Glomerular visceral epithelial cell (primary cell): ENCODE measurements around the gene KCNQ1.

ENCODE experiments used
- DNase-seq: peaks from one replicate; pipeline ENCODE4 v3.0.0-alpha.2; 2016; ENCODE audit errors: extremely low spot score

KCNQ1 gene

DNA sequence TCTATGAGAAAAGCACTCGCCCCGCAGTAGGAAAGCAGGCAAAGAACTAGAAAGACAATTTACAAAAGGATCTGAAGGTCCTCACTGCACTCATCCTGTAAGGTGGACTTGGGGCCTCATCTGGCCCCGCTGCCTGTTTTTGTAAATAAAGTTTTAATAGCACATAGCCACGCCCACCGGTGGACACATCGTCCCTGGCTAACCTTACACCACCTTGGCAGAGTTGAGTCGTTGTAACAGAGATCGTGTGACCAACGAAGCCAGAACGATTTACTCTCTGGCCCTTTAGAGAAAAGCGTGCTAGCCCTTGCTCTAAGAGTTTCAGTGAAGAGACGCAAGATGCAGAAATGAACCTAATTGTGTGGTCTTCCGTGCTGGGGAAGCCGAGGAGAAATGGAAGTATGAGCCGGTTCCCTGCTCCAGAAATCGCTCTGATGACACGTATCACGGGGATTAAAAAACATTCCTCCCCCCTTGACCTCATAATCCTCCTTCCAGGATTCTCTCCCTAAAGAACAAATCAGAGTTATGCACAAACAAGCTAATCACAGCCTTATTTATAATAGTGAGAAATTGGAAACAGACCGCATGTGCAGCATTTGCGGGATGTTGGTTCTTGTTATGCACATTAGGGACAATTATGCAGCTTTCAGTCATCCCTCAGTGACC lies 360.7 kb downstream of the KCNQ1 start:
- no peak for DNase-seq

DNA sequence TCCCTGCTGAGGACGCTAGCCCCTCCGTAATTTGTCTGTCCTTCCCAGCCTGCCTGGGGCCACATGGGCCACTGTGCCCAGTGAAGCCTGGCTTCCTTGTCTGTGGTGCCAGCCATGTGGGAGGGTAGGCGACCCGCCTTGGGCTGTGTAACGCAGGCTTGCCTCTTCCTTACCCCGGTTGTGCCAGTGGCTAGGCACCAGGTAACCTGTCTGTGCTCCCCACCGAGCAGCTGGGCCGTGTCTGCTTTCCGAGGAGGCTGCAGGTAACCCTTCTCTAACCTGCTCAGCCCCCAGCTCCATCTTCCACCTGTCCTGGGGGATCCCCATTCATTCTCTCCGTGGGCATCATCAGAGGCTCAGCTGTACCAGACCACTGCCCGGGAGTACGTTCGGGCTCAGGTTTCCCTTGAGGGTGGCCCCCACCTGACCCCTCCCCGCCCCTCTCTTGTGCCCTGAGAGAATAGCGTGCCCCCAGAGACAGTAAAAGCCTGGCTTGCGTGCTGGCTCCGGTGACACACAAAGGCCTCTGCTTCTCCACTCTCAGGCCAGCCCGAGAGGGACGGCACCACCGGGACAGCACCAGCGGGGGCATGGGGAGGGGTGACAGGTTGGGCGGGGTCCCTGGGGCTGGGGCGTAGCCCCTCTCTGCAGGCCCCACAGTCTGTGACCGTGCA lies 361.7 kb downstream of the KCNQ1 start:
- no peak for DNase-seq

DNA sequence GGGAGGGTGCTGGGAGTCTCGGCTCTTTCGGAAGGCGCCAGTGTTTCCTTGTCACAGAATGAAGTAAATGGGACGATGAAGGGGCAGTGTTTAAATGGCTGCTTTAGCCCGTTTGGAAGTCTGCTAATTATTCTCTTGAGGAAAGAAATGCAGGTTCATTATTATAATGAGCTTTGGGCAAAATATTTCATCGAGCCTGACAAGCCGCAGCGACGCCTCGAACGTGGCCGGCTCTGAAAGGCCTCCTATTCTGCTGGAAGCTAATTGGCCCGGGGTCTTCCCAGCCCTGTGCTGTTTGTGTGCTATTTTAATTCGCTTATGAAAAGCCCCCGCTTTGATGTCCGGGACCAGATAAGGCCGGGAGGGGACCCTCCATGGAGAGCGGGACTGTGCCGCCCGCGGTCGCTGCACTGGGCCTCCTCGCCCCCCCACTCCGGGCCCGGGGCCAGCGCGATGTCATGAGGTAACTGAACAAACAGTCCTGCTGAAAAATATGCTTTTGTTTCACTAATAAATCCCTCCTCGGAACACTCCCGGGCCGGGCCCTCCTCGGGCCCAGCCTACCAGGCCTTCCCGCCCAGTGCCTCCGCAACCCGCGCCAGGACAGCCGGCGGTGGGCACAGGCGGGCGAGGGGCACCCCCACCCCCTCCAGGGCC lies 362.3 kb downstream of the KCNQ1 start:
- no peak for DNase-seq

DNA sequence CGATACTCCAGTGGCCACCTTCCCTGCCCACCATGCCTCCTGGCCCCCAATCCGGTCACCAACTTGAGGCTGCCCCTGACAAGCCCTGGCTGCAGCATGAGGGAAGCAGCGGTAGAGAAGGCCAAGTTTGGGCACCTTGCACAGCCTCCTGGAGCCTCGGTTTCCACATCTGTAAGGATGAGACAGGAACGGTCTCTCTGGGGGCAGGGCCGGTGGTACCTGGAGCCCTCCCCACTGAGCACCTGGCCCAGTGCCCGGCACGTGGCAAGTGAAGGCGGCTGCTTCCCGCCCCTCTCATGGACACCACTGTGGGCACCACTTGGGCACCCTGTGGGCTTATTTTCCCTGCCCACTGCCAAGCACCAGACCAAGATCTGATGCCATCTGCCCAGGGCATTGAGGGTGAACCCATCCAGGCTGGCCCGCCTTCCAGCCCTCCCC lies 363.0 kb downstream of the KCNQ1 start:
- no peak for DNase-seq

DNA sequence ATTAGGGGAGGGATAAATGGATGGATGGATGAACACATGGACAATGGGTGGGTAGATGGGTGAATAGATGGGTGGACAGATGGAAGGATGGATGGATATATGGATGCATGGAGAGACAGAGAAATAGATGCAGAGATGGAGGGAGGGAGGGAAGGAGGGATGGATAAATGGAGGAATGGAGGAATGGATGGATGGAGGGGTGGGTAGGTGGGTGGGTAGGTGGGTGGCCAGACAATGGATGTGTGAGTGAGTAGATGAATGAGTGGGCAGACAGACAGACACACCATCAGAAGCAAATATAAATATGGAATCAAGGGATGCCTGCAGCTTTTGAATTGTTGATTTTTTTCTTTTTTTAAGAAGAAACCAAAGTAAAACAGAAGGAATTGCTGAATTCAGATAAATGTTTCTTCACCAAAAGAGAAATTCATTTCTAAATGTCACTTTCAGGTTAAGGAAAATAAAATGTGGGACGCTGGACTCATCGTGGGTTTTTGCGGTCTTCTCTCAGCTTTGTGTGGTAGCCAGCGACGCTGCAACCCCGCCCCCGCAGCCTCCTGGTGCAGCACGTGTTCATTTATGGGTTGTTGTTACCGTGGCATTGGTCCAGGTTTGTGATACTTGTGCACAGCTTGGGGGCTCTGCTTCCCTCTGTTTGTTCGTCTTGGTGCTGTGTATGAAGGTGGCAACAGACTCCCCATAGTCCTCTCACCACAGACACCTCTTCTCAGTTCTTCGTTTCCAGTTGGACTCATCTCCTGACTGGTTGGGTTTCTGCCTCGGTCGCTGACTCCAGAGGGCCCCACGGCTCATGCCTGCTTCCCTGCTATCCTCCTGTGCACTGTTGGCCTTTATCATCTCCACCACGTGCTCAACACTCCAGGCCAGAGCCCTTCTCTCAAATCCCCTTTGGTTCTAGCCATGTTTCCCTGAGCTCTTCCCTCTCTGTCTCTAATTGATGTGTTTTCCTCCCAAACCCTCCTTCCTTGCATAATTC lies 364.3 kb downstream of the KCNQ1 start:
- DNase-seq = no peak

DNA sequence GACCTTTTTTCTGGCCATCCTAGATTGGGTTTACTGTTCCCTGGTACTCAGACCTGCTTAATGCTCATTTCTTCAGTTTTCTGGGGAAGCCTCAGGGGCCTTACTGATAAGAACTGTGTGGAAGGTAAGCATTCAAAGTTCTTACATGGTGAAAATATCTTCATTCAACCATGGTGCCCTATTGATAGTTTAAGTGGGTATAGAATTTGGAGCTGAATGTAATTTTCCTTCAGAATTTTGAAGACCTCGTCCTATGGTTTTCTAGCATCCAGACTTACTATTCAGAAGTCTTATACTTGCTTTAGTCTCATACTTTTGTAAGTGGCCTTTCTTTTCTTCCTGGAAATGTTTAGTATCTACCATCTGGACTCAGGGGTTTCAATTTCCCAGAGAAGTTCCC lies 365.0 kb downstream of the KCNQ1 start:
- no peak for DNase-seq

DNA sequence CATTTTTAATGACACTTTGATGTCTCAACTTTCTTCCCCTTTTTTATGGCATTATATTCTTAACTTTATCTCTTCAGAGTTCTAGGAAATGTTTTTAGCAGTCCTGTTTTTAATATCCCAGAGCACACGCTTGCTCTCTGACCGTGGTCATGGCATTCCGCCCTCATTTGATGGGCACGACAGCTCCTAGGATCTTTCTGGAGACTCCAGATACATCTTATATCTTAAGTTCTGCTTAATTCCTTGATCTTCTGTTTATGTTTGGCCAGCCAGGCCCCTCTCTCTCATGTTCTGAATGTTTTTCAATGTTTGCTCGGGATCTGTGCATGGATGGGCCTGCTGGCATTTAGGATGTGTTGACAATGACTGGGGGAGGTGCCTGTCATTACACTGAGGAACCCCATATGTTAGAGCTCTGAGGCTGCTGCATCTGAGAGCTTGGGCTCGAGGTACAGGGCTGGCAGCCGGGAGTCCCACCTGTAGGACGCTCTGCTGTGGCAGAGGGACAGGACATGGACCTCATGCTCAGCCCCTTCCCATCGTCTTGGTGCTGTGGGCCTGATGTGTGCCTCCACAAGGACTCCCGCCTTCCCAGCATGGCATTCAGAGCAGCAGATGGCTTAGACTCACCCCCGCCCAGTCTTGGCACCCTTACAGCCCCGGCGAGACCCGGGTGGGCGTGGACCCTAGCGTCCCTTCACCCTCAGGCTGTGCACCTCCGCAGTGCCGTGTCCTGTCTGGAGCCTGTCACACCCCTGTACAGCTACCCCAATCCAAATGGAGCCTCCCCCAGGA lies 365.8 kb downstream of the KCNQ1 start:
- DNase-seq = no peak

DNA sequence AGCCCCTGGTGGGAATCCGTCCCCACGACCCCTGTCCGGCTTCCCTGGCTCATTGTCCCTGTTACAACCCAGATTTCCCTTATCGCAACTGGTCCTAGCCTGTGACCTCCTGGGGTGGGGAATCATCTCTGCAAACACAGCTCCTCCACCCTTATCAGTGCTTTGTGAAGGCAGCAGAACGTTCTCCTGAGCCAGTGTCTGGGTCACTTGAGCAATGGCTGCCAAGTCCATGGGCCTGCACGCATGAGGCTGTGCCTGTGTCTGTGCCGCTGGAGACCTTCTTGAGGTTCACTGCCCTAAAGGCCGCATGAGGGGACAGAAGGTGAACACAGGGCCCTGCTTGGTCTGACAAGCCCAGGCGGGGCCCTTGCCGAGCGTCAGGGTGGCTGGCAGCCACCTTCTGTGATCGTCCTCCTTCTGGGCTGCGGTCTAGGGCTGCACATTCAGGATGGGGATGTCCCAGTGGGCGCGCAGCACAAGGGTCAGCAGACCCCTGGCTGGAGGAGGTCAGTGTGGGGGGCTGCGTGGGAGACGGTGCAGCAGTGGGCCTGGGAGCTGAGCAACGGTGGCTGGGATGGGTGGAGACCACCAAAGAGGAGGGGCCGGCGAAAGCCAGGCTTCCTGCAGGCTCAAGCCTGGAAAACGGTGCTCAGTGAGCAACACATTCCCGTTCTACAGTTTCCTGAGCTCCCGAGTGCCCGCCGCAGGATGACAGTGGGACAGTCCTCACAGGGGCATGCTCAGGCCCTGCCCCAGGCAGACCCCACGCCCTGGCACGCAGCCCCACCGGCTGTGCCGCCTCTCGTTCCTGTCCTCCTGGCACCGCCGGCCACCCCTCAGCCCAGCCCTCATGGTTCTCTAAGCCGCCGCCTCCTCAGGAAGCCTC lies 366.6 kb downstream of the KCNQ1 start:
- no peak for DNase-seq

DNA sequence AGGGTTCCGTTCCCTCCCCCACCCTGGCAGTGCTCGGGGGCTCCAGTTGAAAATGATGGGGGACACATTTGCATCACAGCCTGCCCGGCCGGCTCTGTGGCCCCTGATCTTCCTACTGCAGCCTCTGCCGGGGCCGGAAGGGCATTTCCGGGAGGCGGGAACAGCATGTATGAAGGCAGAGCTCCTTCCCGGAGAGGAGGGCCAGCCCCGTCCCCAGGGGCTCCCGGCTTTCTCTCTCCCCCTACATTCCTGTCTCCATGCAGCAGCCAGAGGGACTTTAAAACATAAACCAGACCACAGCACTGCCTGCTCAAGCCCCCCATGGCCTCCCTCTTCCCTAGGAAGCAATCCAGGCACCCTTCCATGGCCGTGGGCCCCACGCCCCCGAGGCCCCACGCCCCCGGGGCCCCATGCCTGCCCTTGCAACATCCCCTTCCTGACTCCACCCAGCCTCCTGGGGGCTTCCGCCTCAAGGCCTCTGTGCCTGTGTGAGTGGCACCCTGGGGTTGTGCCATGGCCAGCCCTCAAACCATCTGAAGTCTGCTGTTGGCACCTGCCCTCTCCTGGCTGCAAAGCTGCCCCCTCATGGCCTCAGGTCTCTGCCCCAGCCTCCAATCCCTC lies 367.7 kb downstream of the KCNQ1 start:
- no peak for DNase-seq

DNA sequence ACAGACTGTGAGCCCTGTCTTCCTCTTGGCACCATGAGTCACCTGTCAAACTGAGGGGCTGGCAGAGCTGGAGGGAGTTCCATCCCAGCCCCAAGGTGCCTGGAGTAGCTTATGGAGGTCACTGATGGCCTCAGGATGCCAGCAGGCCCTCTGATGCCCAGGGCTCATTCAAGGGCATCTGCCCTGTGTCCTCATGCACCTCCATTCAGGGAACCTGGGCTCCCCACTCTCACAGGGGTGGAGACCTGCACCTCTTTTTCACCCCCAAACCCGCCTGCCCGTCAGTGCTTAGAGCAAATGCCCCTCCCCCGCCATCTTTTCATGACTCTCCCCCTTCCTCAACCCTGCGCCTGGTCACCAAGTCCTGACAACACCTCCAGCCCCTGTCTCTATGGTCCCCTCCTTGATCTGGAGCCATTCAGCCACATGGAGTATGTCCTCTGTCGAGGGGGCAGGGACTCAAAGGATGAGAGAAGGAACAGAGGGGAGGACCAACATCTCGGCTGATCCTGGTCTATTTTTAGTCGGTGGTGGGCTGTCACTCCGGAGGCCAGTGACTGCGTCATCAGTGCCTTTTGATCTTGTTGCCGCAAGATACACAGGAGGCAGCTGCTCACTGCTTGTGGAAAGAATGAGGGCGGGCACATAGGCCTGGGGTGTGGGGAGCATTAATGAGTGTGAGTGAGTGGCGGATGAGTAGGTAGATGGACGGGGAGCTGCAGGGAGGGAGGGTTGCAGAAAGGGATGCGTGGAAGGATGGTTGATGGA lies 368.5 kb downstream of the KCNQ1 start:
- DNase-seq = no peak

DNA sequence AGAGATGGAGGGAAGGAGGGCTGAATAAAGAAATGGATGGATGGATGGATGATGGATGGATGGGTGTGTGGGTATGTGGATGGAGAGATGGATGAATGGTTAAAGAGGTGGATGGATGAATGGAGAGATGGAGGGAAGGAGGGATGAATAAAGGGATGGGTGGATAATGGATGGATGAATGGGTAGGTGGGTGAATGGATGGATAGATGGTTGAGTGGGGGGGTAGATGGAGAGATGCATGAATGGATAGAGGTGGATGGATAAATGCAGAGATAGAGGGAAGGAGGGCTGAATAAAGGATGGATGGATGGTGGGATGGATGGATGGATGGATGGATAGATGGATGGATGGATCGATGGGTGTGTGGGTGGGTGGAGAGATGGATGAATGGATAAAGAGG lies 369.2 kb downstream of the KCNQ1 start:
- DNase-seq = no peak

DNA sequence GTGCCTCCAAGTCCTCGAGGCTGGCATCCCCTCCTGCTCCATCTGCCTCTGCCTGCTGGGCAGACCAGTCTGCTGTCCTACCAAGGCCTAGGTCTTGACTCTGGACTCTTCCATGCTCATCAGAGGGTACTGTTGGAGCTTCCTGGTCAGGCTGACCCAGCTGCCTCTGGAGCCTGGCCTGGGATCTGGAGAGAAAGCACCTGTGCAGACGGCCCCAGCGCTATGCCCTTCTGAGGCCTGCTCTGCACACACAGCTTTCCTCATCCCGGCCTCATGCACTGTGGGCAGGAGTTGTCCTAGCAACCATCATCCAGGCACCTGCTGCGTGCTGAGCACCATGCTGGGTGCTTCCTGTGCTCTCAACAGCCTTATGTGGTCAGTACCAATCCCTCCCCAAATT lies 369.9 kb downstream of the KCNQ1 start:
- DNase-seq = no peak

DNA sequence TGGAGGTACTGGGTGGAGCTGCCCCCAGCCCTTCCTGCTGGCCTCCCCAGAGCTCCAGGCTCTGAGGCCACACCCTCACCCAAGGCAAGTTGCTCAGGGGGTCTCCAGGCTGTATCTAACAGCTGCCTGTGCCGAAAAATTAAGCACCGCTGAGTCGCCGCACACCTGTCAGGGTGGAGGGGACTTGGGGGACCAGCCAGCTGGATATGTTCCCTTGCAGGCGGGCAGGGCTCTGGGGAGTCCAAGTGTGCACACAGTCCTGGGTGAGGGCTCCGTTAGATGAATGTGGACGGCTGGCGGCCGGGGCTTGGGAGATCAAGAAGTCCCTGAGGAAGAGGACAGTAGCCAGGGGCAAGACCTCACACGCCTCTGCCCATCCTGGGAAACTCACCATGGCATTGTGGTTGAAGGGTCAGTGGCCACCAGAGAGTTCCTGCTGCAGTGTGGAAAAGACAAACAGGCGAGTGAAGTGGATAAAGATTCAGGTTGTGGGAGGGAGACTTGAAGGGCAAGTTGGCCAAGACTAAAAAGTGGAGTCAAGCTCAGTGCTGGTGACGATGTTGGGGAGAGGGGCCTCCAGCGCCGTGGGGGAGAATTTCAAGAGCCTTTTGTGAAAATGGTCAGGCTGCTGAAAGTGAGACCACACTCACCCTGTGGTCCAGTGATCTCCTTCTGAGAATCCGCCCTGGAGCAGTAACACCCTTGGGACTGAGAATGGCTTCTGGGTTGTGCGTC lies 371.1 kb downstream of the KCNQ1 start:
- DNase-seq = no peak

DNA sequence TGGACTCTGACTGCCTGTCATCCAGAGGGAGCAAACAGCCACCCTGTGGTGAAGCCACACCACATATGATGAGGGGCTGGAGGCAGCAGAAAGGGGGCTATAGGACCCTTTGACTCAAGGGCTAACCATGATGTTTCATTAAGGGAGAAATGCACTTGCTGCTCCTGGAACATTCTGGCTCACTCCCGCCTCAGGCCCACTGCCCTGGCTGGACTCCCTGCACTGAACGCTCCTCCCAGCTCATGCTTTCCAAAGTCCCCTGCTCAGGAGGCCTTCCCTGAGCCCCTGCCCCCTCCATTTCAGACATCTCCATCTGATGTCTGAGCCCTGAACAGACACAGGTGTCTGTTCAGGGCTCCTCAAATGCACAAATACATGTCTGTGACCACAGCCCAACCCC lies 371.7 kb downstream of the KCNQ1 start:
- no peak for DNase-seq

DNA sequence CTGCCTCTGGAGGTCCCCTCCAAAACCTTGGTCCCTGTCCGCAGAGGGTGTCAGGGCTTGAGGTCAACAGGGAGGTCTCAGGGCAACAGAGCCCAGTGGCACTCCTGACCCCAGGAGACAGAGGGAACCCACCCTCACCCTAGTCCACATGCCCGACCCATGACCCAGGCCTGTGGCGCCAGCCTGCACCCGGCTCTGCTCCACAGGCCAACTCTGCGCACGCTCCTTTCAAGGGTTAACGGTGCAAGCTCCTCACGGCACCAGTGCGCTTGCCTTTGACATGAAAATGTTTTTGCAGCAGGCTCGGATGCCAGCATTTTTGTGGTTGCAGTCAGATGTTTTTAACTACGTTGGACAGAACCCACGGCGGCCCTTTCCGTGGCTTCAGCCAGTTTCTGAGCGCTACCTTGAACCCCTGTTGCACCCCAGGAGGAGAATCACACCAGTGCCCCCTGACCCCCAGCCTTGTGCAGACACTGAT lies 372.2 kb downstream of the KCNQ1 start:
- no peak for DNase-seq

DNA sequence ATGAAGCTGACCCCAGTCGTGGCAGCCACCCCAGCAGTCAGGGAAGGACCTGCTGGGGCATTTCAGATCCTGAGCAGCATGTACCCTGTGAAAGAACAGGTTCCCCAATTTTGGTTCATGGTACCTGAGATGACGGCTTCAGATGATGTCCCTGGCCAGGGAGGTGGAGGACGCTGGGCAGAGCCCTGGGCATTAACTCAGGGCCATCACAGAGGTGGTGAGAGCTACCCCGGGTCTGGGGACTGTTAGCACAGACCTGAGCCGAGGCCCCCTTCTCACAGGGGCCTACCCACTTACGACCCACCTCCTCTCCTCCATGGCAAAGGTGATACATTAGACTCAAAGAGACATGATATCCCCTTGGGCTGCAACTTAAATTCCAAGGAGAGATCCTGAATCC lies 372.6 kb downstream of the KCNQ1 start:
- no peak for DNase-seq

DNA sequence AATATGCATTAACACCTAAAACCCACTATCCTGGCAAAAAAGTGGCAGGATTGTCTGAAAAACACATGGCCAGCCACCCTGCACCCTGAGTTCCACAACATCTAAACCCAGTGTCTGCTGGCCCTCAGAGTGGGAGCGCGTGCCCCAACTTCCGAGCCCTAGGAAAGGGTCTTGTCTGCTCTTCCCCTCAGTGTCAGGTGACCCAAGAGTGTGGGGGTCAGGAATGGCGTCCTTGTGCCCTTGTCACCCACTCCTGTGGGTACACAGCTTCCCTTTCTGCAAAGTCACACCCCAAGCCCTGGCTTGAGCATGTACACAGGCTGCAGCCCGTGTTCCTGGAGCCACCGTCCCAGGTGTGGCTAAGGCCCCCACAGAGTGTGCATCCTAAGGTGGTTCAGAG lies 373.2 kb downstream of the KCNQ1 start:
- DNase-seq = no peak

DNA sequence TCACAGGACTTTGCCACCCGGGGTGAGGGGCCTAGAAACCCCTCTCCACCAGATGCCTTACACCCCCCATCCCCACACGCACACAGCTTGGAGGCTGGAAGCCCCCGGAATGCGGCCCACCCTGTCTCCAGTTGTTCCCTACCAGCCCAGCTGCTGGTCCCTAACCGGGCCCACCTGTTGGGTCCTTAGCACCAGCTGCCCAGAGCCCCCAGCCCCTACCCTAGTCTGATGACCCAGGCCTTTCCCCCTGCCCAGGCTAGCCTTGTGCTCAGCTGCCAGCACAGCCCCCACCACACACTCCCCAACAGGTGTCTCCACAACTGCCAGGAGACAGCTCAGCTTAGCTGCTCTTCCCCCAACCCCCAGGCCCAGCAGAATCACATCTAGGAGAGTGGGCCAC lies 373.7 kb downstream of the KCNQ1 start:
- no peak for DNase-seq
